GM19025 (cell line): ENCODE data around the gene ADI1.
A peak's percentile ranks its signal among the peaks of the same experiment; 100 is the strongest.
"Not testable (repeated sequence)": the region's sequence is repeated elsewhere in the genome, so short reads cannot be mapped to it uniquely, and the experiment has no call there.

ENCODE experiments used
- ATAC-seq: cut with Tn5 transposase; IDR thresholded peaks from one replicate; pipeline ENCODE4 v1.9.1; 2021; ENCODE audit warnings: mild to moderate bottlenecking, low read depth, moderate library complexity; ENCODE audit not compliant: unreplicated experiment

ADI1 gene

GRCh38 chr2:3465328-3465727 is 54.0 kb downstream of the ADI1 start:
- no peak for ATAC-seq

GRCh38 chr2:3464401-3465005 is 54.8 kb downstream of the ADI1 start:
- no peak for ATAC-seq

- no peak for ATAC-seq
Observed at GRCh38 chr2:3463944-3464343, 55.4 kb downstream of the ADI1 start.

- ATAC-seq: no peak
Observed at GRCh38 chr2:3463186-3463835, 56.0 kb downstream of the ADI1 start.

- ATAC-seq: no peak
Observed at GRCh38 chr2:3462493-3463104, 56.7 kb downstream of the ADI1 start.

- ATAC-seq: peak; percentile 83
Observed at GRCh38 chr2:3461801-3462492, 57.4 kb downstream of the ADI1 start.

- ATAC-seq: no peak
Observed at GRCh38 chr2:3460831-3461800, 58.2 kb downstream of the ADI1 start.

GRCh38 chr2:3460156-3460555 is 59.2 kb downstream of the ADI1 start:
- ATAC-seq: no peak

- ATAC-seq: no peak
Observed at GRCh38 chr2:3459185-3460015, 59.9 kb downstream of the ADI1 start.

- no peak for ATAC-seq
Observed at GRCh38 chr2:3458396-3459184, 60.7 kb downstream of the ADI1 start.

GRCh38 chr2:3457524-3458395 is 61.6 kb downstream of the ADI1 start:
- ATAC-seq: no peak

GRCh38 chr2:3456125-3456524 is 63.2 kb downstream of the ADI1 start:
- ATAC-seq: no peak

GRCh38 chr2:3454802-3455201 is 64.5 kb downstream of the ADI1 start:
- ATAC-seq: no peak

- not testable (repeated sequence) for ATAC-seq
Observed at GRCh38 chr2:3454005-3454404, 65.3 kb downstream of the ADI1 start.

GRCh38 chr2:3453190-3453999 is 65.9 kb downstream of the ADI1 start:
- no peak for ATAC-seq

- ATAC-seq: no peak
Observed at GRCh38 chr2:3451926-3452671, 67.2 kb downstream of the ADI1 start.
